GM21723 (cell line): Measurements from ENCODE around the gene SLAIN1.
"Not testable (repeated sequence)": the region's sequence is repeated elsewhere in the genome, so short reads cannot be mapped to it uniquely, and the experiment has no call there.

Experiments
- ATAC-seq: cut with Tn5 transposase; IDR thresholded peaks from one replicate; pipeline ENCODE4 v1.9.1; 2021; ENCODE audit warnings: mild to moderate bottlenecking, moderate library complexity; ENCODE audit not compliant: unreplicated experiment

The SLAIN1 gene

DNA sequence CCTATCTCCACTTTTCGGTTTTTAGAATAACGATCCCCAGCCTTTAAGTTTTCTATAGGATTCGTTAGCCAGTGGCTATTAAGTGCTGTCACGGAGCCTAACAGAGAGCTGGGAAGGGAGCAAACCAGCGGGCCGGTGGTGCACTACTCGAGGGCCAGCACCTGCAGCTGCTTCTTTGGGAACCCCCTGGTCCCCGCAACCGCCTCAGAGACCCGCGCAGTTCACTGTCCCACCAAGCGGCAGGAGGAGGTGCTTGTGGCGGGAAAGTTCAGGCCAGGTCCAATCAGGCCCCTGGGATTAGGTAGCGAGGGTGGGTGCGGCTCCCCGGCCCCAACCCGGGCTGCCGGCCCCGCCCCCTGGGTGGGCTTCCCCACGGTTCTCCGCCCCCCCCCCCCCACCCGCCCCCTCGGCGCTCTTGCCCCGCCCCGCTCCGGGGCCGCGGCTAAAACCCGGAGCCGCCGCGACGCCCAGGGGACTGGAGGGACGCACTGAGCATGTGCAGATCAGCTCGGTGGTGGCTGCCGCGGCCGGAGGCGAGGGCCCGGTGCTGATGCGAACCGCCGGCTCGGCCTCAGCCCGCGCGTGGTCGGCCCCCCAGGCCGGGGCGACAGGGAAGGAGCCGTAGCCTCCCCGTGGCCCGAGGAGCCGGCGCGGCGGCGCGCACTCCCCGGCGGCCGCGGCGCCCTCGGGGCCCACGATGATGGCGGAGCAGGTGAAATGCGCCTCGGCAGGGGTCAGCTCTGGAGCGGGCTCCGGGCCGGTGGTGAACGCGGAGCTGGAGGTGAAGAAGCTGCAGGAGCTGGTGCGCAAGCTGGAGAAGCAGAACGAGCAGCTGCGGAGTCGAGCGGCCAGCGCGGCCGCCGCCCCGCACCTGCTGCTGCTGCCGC, at the start of gene SLAIN1:
Gene SLAIN1 (plus strand): TSS at position 471 of the 887 bp plus-strand sequence. CDS start 227 bp downstream, at position 698.
- peak; percentile 74 for ATAC-seq

GRCh38 chr13:77650409-77650808, 47.1 kb upstream of the SLAIN1 start:
- ATAC-seq = no peak

- ATAC-seq = no peak
Observed at GRCh38 chr13:77653301-77653700, 44.2 kb upstream of the SLAIN1 start.

GRCh38 chr13:77660016-77660415, 37.5 kb upstream of the SLAIN1 start:
- ATAC-seq = not testable (repeated sequence)

GRCh38 chr13:77660841-77661250, 36.6 kb upstream of the SLAIN1 start:
- ATAC-seq = no peak

- not testable (repeated sequence) for ATAC-seq
Observed at GRCh38 chr13:77662301-77662700, 35.2 kb upstream of the SLAIN1 start.

DNA sequence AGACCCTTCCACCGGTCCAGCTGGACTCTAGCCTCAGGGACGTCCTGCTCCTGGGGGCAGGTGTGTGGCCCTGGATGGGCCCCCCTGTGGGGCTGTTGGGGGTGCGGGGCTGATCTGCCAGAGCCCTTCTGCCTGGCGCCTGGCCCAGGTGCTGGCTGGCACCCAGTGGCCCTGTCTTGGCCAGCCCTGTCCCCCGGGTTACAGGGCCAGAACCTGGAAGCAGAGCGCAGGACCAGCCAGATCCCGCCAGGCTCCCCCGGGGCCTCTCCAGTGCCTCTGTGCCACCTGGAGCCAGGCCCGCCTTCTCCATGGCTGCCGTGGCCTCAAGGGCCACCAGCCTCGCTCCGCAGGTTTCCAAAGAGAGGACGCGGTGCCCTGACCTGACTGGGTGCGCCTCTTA, 34.7 kb upstream of the SLAIN1 start:
- not testable (repeated sequence) for ATAC-seq

DNA sequence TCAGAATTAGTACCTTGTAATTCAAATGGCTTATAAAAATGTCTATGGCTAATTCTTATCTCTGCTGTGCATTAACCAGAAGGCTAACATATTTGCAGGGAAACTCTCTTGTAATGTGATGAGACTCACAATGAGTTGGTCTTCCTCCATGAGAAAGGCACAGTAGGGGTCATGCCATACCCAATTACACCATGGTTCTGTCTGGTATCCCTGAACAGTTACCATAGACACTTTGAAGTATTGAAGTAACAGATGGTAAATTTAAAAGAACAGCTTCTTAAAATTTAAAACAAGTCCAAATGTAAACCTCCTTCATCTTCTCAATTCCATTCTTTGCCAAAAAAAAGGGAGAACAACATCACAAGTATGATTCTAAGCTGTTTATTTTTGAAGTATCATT, 22.6 kb upstream of the SLAIN1 start:
- ATAC-seq = no peak

DNA sequence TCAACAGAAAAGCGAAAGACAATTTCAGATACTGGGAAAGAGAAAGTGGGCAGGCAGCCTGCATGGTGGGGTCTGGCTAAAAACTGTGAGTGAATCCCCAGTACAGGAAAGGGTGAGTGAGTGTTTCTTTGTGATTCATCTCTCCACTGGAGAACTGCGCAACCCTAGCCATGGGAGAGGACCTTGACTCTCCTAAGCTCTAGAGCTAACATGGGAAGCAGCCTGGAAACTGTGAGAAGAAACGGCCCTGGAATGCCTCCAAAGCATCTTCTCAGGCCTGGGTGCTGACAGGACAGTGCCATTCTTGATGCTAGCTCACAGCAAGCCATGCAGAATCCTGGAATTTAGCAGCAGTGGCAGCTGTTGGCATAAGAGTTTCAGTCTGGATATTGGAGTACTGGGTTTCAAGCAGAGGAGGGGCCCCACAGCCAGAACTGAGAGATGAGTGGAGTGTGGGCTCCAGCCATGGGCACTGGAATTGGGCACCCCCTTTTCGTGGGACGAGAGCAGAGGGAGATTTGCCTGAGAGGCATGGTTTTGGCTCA, 18.7 kb upstream of the SLAIN1 start:
- no peak for ATAC-seq

GRCh38 chr13:77687799-77688198, 9.7 kb upstream of the SLAIN1 start:
- no peak for ATAC-seq

- ATAC-seq = no peak
Observed at GRCh38 chr13:77691871-77692270, 5.6 kb upstream of the SLAIN1 start.

DNA sequence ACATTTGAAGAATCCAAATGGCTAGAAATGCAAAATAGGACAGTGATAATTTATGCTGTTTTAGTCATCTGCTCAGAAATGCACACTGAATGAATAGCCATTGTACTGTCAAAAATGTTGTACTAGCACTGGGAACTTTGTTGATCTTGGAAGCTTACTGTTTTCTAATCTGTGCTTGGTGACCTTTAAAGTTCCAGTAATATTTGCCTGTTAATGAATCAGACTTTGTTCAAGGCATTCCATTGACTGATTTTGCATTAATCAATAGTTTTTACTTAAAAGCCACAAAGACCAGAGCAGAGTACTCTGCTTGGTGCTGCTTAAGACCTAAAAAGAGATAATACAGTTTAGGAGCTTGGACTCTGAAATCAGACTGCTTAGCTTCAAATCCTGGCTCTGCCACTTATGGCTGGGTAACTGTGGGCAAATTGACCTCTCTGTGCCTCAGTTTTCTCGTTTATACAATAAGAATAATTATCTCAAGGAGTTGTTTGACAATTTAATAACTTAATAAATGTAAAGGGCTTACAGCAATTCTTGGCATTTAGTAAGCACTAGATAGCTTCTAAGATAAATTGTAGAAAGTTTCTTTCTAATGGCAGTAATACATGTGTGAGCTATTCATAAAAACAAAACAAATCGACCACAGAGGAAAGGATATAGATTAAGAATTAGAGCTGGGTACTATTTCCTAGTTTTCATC, 4.6 kb upstream of the SLAIN1 start:
- ATAC-seq = no peak

DNA sequence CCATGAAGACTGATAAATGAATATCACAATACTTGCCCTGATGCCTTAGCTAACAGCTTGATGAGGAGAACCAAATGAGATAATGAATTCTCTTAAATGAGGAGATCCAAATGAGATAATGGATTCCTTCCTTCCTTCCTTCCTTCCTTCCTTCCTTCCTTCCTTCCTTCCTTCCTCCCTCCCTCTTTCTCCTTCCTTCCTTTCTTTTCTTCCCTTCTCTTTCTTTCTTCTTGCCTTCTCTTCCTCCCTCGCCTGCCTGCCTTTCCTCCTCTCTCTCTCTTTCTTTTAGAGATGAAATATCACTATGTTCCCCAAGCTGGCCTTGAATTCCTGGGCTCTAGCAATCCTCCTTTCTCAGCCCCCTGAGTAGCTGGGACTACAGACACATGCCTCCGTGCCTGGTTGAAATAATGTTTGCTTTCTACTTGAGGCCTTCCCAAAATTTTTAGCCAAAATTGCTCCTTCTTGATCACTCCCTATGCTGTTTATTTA, 4.0 kb upstream of the SLAIN1 start:
- no peak for ATAC-seq

- no peak for ATAC-seq
Observed at GRCh38 chr13:77696006-77696878, 1.2 kb upstream of the SLAIN1 start.

DNA sequence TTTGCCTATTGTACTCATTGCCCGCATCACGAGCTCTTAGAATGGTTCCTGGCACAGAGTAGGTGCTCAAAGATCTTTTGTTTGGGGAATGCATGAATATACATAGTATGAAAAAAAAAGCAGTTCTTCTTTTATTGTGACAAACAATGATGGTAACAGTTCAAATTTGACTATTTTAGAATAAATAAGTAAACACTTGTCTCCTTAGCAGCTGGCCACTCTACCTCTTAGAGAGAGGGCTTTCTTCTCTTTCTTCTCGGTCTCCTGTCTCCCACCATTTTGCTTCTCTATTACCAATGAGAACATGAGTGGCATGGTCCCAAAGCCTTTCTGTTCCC, 639 bp upstream of the SLAIN1 start:
- peak; percentile 9 for ATAC-seq

GRCh38 chr13:77698201-77699058, 943 bp downstream of the SLAIN1 start:
- peak; percentile 35 for ATAC-seq

GRCh38 chr13:77699059-77699680, 1.7 kb downstream of the SLAIN1 start:
- ATAC-seq = no peak

- ATAC-seq = no peak
Observed at GRCh38 chr13:77701305-77701704, 3.8 kb downstream of the SLAIN1 start.

DNA sequence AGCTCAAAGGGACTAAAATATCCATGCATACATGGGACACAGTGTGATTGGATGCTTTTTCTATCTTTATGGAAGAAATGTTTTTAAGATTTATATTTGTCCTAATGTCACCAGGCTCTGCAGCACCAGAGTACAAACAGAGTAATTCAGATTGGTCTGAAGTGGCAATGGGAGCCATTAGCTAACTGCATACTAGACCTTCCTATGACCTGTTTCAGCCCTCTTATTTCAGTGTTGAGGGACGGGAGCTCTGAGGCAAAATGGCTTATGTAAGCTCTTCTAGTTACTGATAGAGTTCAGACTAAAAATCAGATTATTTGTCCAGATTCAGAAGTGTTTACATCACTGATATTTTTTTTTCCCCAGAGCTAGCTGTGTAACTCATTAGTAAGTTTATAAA, 4.9 kb downstream of the SLAIN1 start:
- no peak for ATAC-seq
